H1 (cell line): ENCODE measurements around the gene NPTX1. TPM values are rescaled to one million over a fixed set of nuclear protein-coding genes. Genes with fewer than 3 reads are reported as not detected.

ENCODE experiments used
- CHD1 ChIP-seq: IDR thresholded peaks from 2 replicates; pipeline ENCODE4 v1.6.1; 2012; ENCODE audit warnings: low read depth, low read length, improper control_type of control experiment
- GTF2F1 ChIP-seq: IDR thresholded peaks from 2 replicates; pipeline ENCODE4 v1.6.1; 2012; ENCODE audit warnings: low read depth, low read length, improper control_type of control experiment, borderline replicate concordance
- JUND ChIP-seq: IDR thresholded peaks from 2 replicates; pipeline ENCODE4 v1.6.1; 2011; ENCODE audit warnings: mild to moderate bottlenecking, improper control_type of control experiment, low read length
- RXRA ChIP-seq: IDR thresholded peaks from 2 replicates; pipeline ENCODE4 v1.6.1; 2011; ENCODE audit warnings: low read depth, mild to moderate bottlenecking, low read length, moderate library complexity; ENCODE audit not compliant: insufficient read depth
- SP4 ChIP-seq: IDR thresholded peaks from 2 replicates; pipeline ENCODE4 v1.6.1; 2012; ENCODE audit warnings: low read length, inconsistent platforms
- polyA plus RNA-seq, 7 experiments: library from polyadenylated mRNA; depleted of rRNA in 3 of 7; stranded (reverse) in 5 of 7; unstranded in 2 of 7; fragments of >200 nt in 5 of 7; fragments of 200-250 nt in 2 of 7; gene quantifications; 1 replicate in 5 of 7; 2 replicates in 1 of 7; 4 replicates in 1 of 7; pipeline versions ENCODE4 v1.2.1 to v1.2.3, GENCODE V29; 2011 to 2013; ENCODE audit warnings: missing spikeins in 2 of 7, mixed read lengths in 2 of 7
- total RNA-seq: library from RNA; stranded (reverse); fragmentation: NEBNext Ultra II Directional; extraction: Animal tissue kit (Norgen Biotek cat#: 25700); gene quantifications from 2 replicates; pipeline ENCODE4 v1.2.1, GENCODE V29; 2021

The NPTX1 gene
- total and polyA plus RNA-seq, 2 of the 8 experiments (the other 6 are each of a cell fraction or from before 2014, with no cell fraction given): 12.0 to 17.9 TPM

DNA sequence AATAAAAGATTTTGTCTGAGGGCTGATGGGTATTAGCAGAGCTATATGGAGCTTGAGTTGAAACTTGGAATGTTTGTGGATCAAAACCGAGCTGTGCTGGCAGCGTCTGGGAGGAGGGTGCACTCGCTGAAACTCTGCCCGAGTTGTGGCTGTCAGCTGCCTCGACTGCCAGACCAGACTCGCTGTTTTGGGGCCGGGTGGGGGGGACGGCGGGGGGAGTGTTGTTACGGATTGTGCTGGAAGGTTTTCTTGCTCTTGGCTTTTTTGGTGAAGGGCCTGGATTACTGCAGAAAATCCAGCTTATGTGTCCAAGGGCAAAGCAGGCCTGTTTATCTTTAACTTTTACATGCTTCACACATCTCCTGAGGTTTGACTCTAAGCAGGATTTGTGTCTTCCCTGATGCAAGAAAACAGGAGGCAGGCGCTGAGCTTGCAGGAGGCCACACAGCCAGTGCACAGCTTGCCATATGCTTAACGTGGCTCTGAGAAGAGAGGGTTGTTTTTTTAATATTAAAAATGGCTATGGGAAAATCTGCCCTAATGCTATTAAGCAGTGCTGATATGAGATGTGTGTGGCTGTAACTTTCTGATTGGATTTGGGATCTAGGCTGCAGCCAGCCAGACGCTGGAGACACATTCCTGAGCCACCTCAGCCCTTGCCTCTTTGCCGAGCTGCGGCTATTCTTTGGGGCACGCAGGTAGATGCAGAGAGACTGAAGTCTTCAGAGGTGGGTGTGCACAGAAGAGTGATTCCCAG is 47.7 kb upstream of the NPTX1 start (continued):
- TF ChIP-seq CHD1 (no peak), SP4 (no peak), JUND (no peak), GTF2F1 (no peak), RXRA (no peak)
